ENCODE data around the gene RRP1.
"Not testable (repeated sequence)": the region's sequence is repeated elsewhere in the genome, so short reads cannot be mapped to it uniquely, and the experiment has no call there.

Gene RRP1

DNA sequence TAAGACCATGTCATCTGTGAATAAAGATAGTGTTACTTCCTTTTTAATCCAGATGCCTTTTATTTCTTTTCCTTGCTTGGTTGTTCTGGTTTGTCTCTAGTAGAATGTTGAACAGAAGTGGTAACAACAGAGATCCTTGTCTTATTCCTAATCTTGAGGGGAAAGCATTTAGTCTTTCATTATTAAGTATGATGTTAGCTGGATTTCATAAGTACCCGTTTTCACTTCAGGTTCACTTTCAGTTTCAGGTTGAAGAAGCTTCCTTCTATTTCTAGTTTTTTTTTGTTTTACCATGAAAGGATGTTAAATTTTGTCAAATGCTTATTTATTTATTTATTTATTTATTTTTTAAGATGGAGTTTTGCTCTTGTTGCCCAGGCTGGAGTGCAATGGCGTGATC is 53.4 kb downstream of the RRP1 start:
- TF ChIP-seq, protein P1, sequence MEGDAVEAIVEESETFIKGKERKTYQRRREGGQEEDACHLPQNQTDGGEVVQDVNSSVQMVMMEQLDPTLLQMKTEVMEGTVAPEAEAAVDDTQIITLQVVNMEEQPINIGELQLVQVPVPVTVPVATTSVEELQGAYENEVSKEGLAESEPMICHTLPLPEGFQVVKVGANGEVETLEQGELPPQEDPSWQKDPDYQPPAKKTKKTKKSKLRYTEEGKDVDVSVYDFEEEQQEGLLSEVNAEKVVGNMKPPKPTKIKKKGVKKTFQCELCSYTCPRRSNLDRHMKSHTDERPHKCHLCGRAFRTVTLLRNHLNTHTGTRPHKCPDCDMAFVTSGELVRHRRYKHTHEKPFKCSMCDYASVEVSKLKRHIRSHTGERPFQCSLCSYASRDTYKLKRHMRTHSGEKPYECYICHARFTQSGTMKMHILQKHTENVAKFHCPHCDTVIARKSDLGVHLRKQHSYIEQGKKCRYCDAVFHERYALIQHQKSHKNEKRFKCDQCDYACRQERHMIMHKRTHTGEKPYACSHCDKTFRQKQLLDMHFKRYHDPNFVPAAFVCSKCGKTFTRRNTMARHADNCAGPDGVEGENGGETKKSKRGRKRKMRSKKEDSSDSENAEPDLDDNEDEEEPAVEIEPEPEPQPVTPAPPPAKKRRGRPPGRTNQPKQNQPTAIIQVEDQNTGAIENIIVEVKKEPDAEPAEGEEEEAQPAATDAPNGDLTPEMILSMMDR (IDR thresholded peaks at IDR 0.05; ENCODE audit: low read depth, low read length), result no peak
- DNase-seq (ENCODE audit: low read depth, low spot score), result no peak
- no peak overlapping the region for H3K4me3 ChIP-seq (ENCODE audit: low read depth, low read length)
- in situ Hi-C loops (cut with HindIII; ENCODE audit: low sequenced_read_pairs), result no loop called here

DNA sequence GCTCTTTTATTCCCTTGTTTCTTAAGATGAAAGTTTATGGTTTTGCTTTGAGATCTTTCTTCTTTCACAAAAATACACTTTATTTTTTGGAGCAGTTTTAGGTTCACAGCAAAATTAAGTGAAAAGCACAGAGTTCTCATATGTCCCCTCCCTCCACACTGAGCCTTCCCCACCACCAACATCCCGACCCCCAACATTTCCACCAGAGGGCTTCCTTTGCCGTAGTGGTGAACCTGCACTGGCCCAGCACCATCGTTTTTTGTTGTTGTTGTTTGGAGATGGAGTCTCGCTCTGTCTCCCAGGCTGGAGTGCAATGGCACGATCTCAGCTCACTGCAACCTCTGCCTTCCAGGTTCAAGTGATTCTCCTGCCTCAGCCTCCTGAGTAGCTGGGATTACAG is 55.5 kb downstream of the RRP1 start:
- DNase-seq (ENCODE audit: low read depth, low spot score); in situ Hi-C loops (cut with HindIII; ENCODE audit: low sequenced_read_pairs); H3K4me3 ChIP-seq (ENCODE audit: low read depth, low read length): not testable (repeated sequence)

DNA sequence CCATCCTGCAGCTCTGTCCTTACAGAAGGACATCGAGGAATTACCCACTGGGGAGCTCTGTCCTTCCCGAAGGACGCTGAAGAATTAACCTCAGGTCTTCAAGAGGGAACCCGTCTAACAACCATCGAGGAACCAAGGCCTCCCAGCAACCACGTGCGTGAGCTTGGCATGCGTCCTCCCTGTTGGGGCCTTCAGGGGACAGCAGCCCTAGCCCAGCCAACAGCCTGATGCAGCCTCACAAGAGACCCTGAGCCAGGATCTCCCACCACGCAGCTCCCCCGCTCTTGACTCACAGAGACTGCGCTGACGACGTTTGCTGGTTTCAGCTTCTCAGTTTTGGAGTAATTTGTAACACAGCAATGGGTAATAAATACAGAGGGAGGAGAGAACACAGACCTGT is 56.0 kb downstream of the RRP1 start:
- TF ChIP-seq, protein P1 (IDR thresholded peaks at IDR 0.05; ENCODE audit: low read depth, low read length), result no peak
- no peak for DNase-seq (ENCODE audit: low read depth, low spot score)
- H3K4me3 ChIP-seq (ENCODE audit: low read depth, low read length), result no peak overlapping the region
- in situ Hi-C loops (cut with HindIII; ENCODE audit: low sequenced_read_pairs), result no loop called here

DNA sequence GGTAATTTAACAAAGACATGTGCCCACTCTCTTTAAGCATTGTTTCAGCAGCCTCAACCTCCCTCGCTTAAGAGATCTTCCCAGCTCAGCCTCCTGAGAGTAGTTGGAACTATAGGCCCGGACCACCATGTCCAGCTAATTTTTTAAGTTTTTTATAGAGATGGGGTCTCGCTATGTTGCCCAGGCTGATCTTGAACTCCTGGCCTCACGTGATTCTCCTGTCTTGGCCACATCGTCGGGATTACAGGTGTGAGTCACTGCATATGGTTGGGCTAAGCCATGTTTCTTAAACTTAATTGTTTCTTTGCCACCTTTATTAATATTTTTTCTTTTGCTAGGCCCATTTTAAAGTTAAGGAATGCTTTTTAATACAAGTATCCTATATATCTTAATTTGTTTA is 57.1 kb downstream of the RRP1 start:
- no peak for DNase-seq (ENCODE audit: low read depth, low spot score)
- in situ Hi-C loops (cut with HindIII; ENCODE audit: low sequenced_read_pairs), result no loop called here
- no peak overlapping the region for H3K4me3 ChIP-seq (ENCODE audit: low read depth, low read length)
- TF ChIP-seq, protein P1 (IDR thresholded peaks at IDR 0.05; ENCODE audit: low read depth, low read length), result no peak

DNA sequence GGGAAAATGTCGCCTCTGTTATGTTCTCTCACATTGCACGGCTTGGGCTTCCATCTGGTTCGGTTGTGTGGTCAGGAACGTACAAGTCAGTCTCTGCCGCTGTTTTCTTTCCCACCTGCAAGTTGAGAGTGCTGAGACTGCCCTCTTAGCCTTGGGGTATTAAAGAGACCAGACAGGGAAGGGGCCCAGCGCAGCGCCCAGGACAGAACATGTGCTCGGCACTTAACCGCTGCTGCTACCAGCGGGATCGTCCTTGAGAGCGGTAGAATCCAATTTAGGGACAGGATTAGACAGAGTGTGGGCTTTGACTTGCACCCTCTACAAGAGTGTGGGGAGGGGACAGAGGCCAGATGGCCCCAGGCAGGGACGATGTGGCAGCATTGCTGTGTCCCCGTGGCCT is 57.9 kb downstream of the RRP1 start:
- TF ChIP-seq, protein P1 (IDR thresholded peaks at IDR 0.05; ENCODE audit: low read depth, low read length), result no peak
- in situ Hi-C loops (cut with HindIII; ENCODE audit: low sequenced_read_pairs), result no loop called here
- H3K4me3 ChIP-seq (ENCODE audit: low read depth, low read length), result no peak overlapping the region
- no peak for DNase-seq (ENCODE audit: low read depth, low spot score)

DNA sequence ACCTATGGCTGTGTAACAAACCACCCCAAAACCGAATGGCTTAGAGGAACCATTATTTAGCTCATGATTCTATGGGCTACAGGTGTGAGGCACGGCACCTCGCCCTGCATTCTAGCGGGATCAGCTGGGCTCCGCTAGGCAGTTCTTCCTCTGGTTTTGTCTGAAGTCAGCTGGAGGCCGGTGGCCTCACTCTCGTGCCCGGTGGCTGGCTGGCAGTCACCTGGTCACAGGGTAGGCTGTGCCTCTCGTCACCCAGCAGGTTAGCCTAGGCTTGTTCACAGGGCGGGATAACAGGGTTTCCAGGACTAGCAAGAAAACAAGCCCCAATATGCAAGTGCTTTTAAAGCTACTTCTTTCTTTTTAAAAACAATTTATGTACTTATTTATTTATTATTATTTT is 59.4 kb downstream of the RRP1 start:
- no peak overlapping the region for H3K4me3 ChIP-seq (ENCODE audit: low read depth, low read length)
- TF ChIP-seq, protein P1 (IDR thresholded peaks at IDR 0.05; ENCODE audit: low read depth, low read length), result no peak
- DNase-seq (ENCODE audit: low read depth, low spot score), result no peak
- in situ Hi-C loops (cut with HindIII; ENCODE audit: low sequenced_read_pairs), result no loop called here

DNA sequence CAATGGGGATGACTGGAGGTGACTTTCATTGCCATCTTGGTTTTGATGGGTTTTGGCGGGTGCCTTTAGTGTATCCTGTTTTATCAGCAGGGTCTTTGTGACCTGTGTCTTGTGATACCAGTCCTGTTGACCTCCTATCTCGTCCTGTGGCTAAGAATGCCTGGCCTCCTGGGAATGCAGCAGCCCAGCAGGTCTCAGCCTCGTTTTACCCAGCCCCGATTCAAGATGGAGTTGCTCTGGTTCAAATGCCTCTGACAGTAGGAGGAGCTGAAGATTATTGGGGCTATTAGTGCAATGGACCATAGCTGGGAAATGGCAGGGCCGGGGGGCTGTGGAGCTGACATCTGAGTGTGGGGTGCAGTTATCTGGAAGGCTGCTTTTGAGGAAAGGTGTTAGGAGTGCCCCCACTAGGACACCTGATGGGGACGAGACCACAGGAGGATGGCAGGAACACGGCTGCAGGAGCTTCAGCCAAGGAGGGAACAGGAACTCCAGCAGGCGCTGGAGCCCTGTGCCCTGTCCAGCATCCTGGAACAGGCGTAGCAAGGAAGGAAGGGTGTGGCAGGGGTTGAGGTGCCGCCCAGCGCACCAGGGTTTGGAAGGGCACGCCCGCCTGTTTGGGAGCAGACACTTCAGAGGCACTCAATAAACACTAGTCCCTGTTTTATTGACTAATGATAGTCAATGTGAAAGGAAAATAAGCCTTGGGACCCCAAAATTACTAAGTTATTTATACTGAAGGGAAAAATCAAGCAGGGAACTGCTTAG is 60.3 kb downstream of the RRP1 start:
- H3K4me3 ChIP-seq (ENCODE audit: low read depth, low read length), result no peak overlapping the region
- DNase-seq (ENCODE audit: low read depth, low spot score), result no peak
- TF ChIP-seq, protein P1 (IDR thresholded peaks at IDR 0.05; ENCODE audit: low read depth, low read length), result no peak
- in situ Hi-C loops (cut with HindIII; ENCODE audit: low sequenced_read_pairs), result no loop called here
